Measurements from ENCODE around the gene IQGAP3. TPM values are rescaled to one million over a fixed set of nuclear protein-coding genes. Genes with fewer than 3 reads are reported as not detected.

Gene IQGAP3
- total RNA-seq, 3 donors from 2014 or later = 3.4 to 15.5 (median 5.7) TPM

DNA sequence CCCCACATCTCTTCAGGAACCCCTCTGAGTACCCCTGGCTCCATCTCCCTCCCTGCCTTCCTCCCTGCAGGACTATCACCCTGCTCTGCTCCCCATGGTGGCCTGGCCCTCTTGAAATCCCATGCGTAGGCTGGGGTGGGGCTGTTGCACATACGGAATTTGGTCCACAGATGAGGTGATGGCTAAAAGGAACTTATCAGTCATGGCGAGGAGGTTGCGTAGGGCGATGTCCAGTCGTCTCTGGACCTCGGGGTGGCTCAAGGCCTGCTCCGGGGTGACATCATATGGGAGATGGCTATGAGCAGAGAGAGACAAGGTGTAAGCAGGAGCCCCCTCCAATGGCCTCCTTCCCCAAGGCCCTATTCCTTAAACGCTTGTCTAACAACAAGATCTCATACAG is 35.3 kb downstream of the IQGAP3 start:
- DNase-seq (no peak), ATAC-seq (no peak)
- no peak for TF ChIP-seq CTCF (IDR thresholded peaks at IDR 0.05)
- intact Hi-C loops (cut with DNase I, micrococcal nuclease) = no loop called here
- Histone ChIP-seq H3K4me3 (no peak overlapping the region), H3K36me3 (ENCODE audit: low read depth) (no peaks in the 10 kb centered on the region), H3K4me1 (ENCODE audit: low read depth) (no peaks in the 10 kb centered on the region), H3K9me3 (no peaks in the 10 kb centered on the region)

DNA sequence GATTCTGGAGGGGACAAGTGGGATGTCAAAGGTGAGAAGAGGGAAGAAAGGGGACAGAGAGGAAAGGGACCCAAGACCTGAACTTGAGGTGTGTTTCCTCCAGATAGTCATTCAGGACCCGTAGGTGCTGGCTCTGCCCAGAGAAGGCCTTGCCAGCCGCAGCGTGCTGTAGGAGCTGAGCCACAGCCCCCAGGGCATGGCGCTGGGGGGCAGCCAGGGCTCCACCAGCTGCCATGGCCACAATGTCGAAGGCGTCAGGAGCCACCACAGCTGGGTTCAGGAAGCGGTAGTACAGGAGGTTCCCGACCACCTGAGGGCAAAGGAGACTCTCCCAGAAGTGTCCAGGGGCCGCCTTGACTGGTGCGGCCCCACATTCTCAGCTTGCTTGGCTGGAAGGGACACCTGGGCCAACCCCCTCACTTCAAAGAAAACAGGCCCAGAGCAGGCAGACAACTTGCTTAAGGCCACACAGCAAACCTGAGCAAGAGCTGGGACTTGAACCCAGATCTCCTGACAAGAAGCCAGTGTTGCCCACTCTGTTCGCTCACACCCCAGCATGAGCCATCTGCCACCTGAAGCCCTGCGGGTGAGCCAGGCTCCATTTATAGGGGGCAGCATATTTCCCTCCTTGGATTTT is 37.8 kb downstream of the IQGAP3 start:
- no peak for ATAC-seq
- H3K9me3 ChIP-seq = no peaks in the 10 kb centered on the region
- no peak overlapping the region for H3K4me3 ChIP-seq
- H3K4me1 ChIP-seq (ENCODE audit: low read depth) = no peaks in the 10 kb centered on the region
- no peaks in the 10 kb centered on the region for H3K36me3 ChIP-seq (ENCODE audit: low read depth)
- TF ChIP-seq CTCF (IDR thresholded peaks at IDR 0.05) = no peak
- intact Hi-C loops (cut with DNase I, micrococcal nuclease) = no loop called here
- no peak for DNase-seq

DNA sequence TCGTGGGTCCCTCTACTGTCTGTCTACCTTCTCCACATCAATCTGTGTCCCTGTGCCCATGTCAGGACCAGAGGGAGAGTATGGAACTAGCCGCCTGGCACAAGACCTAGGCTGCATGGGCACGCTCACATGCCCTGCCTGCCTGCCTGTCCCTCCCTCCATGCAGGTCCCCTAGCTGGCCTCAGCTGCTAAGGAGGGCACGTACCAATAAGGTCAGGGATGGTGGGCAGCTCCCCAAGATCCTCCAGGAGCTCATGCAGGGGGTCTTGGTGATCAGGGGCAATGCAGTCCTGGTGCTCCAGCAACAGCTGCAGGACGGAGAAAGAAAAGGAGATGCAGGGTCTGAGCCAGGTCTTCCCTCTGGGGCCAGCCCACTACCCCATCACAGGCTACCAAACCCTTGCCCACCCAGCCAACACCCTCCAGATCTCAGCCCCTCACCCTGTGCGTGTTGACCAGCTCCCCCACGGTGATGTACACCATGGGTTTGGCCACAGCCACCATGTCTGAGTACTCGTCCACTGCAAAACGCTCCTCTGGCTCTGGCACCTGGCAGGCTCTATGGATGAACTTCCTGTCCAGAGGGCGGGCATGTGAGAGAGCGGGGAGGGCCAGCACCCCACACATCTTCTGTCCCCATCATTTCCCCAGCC is 38.7 kb downstream of the IQGAP3 start:
- intact Hi-C loops (cut with DNase I, micrococcal nuclease) = no loop called here
- Histone ChIP-seq H3K9me3 (no peaks in the 10 kb centered on the region), H3K4me1 (ENCODE audit: low read depth) (no peaks in the 10 kb centered on the region), H3K36me3 (ENCODE audit: low read depth) (no peaks in the 10 kb centered on the region), H3K4me3 (no peak overlapping the region)
- no peak for DNase-seq
- ATAC-seq = no peak
- no peak for TF ChIP-seq CTCF (IDR thresholded peaks at IDR 0.05)

GRCh38 chr1:156532374-156532773 is 40.0 kb downstream of the IQGAP3 start:
- Histone ChIP-seq H3K9me3 (no peaks in the 10 kb centered on the region), H3K4me1 (ENCODE audit: low read depth) (no peaks in the 10 kb centered on the region), H3K4me3 (no peak overlapping the region), H3K36me3 (ENCODE audit: low read depth) (no peaks in the 10 kb centered on the region)
- TF ChIP-seq CTCF (IDR thresholded peaks at IDR 0.05) = no peak
- DNase-seq = no peak
- ATAC-seq = no peak
- intact Hi-C loops (cut with DNase I, micrococcal nuclease) = no loop called here

DNA sequence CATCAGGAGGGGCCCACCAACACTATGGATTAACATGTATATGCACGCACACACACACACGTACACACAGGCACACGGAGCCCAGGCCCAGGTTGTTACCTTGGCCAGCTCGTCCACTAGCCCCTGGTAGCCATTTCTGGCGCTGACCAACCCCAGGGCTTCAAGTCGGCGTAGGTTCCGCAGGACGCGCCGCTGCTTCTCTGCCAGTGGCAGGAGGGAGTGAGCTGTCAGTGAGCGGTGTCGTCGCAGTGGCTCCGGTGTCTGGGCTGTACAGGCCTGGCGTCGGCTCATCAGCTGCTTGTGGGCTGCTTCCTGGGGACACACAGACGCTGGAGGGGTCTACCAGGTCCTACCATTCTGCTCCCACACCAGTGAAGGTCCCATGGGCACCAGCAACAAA is 42.4 kb downstream of the IQGAP3 start:
- DNase-seq = no peak
- Histone ChIP-seq H3K4me3 (no peak overlapping the region), H3K36me3 (ENCODE audit: low read depth) (no peaks in the 10 kb centered on the region), H3K9me3 (no peaks in the 10 kb centered on the region), H3K4me1 (ENCODE audit: low read depth) (no peaks in the 10 kb centered on the region)
- no peak for TF ChIP-seq CTCF (IDR thresholded peaks at IDR 0.05)
- intact Hi-C loops (cut with DNase I, micrococcal nuclease) = no loop called here
- ATAC-seq = no peak

All from mucosa of descending colon (tissue), 3 donors.